ENCODE data around the gene TTI1.
"Not testable (repeated sequence)": the region's sequence is repeated elsewhere in the genome, so short reads cannot be mapped to it uniquely, and the experiment has no call there.

The TTI1 gene

DNA sequence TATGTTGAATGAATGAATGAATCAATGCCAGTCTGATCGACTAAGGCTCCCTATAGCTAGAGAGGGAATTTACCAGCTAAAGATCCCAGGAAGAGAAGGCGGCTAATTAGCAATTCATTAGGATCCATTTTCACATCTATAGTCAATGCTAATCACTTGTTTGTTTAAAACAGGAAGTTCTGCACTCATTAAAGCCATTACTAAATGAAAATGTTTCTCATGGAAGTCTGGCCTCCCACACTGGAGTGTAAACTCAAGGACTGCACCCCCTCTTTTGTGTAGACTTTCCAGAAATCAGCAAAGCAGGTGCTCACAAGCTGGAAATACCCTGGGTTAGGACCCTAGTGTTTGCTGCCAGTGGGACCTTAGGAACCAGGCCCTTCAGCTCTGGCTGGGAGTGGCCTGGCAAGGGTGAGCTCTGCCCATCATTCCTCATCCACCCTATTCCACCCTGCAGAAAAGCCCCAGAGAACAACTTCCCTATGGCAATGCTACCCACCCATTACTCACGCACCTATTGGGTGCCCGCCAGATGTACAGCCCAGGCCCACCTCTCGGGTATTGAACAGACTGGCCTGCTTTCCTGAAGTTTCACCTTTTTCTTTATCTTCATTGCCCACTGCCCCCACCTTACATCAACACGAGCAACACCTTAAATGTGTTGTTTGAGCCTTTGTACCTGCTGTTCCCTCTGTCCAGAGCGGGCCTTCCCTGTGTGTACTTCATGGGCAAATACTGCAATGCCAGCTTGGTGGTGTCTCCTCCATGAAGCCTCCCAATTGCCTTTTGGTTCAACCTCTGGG is 60.8 kb downstream of the TTI1 start:
- TF ChIP-seq, protein P1, sequence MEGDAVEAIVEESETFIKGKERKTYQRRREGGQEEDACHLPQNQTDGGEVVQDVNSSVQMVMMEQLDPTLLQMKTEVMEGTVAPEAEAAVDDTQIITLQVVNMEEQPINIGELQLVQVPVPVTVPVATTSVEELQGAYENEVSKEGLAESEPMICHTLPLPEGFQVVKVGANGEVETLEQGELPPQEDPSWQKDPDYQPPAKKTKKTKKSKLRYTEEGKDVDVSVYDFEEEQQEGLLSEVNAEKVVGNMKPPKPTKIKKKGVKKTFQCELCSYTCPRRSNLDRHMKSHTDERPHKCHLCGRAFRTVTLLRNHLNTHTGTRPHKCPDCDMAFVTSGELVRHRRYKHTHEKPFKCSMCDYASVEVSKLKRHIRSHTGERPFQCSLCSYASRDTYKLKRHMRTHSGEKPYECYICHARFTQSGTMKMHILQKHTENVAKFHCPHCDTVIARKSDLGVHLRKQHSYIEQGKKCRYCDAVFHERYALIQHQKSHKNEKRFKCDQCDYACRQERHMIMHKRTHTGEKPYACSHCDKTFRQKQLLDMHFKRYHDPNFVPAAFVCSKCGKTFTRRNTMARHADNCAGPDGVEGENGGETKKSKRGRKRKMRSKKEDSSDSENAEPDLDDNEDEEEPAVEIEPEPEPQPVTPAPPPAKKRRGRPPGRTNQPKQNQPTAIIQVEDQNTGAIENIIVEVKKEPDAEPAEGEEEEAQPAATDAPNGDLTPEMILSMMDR (conservative IDR thresholded peaks at IDR 0.05), result no peak

DNA sequence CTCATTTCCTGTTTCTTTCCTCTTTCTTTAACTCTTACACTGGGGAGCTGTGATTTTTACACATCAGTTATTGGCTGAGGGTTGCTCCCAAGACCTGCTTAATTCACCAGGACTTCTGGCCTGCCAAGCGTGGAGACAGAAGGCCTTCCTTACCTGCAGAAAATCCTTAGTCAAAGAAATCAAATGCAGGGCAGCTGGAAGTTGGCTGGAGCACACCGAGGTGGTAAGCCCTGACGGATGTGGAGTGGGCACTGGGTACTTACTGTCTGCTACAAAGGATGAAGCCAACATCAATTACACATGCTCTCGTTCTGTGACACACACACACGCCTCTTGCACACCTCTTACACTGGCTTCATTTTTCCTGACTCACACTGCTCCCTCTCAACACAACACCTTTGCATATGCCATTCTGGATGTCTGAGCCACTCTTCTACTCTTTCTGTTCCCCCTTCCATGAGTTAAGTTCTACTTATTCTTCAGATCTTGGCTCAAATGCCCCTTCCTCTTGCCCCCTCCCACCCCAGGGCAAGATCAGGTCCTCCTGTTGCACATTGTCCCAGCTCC is 61.6 kb downstream of the TTI1 start:
- TF ChIP-seq, protein P1 (conservative IDR thresholded peaks at IDR 0.05), result no peak
- H3K27ac ChIP-seq, result no peak overlapping the region

More for the DNA sequence above, 60.8 kb downstream of the TTI1 start:
- no peak overlapping the region for H3K27ac ChIP-seq

DNA sequence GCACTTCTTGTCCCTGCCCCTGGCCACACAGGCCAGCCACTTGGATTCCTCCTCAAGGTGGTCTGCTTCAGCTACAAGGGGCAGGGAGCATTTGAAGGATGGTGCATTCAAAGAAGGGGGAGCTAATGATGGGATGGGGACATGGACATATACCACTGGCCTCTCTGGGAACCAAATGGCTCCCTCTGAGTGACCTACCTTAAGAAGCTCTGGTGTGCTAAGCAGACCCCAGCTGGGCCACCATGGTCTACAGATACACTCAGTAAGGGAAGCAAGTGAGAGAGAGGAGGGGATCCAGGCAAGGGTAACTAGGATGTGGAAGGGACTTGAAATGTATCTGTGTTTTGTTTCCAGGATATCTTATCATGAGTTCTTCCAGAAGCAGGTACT is 62.4 kb downstream of the TTI1 start:
- H3K27ac ChIP-seq, result no peak overlapping the region
- TF ChIP-seq, protein P1 (conservative IDR thresholded peaks at IDR 0.05), result no peak

DNA sequence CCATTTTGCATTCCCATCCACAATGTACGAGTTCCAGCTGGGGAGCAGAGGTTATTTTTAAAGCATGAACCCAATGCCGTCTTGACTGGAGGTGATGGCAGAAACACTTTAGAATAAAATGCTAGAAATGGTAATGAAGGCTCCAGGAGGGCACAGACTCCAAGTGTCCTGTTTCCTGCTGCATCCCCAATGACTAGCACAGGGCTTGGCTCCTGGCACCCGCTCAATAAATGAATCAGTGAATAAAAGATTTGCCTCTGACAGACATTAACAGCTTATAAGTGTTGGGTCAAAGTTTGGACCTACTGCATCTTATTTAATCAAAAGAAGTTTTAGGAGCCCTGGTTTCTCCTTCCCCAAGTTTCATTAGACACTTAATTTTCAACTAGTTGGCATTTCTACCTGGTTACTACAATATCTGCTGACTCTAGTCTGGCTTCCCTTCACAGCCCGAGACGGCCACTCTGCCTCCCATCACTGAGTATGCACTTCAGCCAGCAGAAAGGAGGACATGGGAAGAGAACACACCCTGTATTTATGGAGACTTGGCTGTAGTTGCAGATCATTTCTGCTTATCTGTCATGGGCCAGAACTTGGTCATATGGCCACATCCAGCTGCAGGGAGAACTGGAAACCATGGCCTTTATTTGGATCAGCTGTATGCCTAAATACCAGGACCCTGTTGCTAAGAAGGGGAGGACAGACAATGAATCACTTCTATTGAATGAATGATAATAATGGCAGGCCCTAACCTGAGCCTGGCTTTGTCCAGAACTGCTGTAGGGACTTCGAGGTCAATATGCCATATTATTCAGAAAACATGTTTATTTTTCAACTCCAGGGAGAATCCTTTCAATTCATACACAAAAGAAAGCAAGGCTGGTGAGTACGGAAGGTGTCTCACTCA is 63.1 kb downstream of the TTI1 start:
- H3K27ac ChIP-seq, result no peak overlapping the region
- TF ChIP-seq, protein P1 (conservative IDR thresholded peaks at IDR 0.05), result no peak

DNA sequence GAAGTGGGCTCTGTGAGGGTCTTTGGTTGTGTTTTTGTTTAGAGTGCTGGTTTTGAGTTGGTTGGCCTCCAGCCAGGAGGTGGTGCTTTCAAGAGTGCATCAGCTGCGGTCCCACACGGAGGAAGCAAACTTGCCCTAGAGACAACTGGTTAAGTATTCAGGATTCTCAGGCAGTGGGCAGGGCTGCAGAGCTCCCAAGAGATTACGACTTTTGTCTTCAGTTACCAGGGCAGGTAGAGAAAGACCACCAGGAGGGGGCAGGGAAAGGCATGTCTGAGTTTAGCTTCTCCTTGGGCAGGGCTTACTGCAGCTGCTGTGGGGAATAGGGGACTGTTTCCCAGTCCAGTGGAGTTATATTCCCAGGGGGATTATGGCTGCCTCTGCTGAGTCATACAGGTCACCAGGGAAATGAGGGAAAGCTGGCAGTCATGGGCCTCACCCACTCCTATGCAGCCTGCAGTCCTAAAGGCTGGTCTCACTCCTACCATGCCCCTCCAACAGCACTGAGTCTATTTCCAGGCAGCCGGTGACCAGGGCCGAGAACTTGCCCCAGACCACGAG is 64.3 kb downstream of the TTI1 start:
- no peak overlapping the region for H3K27ac ChIP-seq
- TF ChIP-seq, protein P1 (conservative IDR thresholded peaks at IDR 0.05), result no peak

DNA sequence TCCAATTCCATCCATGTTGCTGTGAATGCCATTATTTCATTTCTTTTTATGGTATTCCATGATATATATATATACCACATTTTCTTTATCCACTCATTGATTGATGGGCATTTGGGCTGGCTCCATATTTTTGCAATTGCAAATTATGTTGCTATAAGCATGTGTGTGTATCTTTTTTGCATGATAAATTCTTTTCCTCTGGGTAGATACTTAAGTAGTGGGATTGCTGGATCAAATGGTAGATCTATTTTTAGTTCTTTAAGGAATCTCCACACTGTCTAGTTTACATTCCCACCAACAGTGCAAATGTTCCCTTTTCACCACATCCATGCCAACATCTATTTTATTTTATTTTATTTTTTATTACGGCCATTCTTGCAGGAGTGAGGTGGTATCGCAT is 69.8 kb downstream of the TTI1 start:
- not testable (repeated sequence) for H3K27ac ChIP-seq

DNA sequence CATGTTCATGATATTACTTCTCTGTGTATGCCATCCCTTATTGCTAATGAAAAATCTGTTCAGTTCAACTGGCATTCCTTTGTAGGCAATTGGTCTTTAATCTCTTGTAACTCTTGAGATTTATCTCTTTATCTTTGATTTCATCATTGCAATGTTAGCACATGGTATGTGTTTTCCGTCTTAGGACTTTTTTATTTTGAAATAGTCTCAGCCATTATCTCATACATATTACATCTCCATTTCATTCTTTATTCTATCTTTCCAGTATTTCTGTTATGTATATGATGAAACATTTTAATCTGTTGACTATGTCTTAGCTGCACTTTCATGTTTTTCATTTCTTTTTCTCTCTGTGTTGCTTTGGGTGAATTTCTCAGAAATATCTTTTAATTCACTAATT is 72.2 kb downstream of the TTI1 start:
- H3K27ac ChIP-seq, result no peak overlapping the region
- TF ChIP-seq, protein P1 (conservative IDR thresholded peaks at IDR 0.05), result no peak
